PC-9 (cell line): ENCODE results near the gene LIX1. TPM values are rescaled to one million over a fixed set of nuclear protein-coding genes. Genes with fewer than 3 reads are reported as not detected.
A peak's percentile ranks its signal among the peaks of the same experiment; 100 is the strongest.

Experiments
- BruUV-seq: library from RNA; stranded (reverse); fragments of 400-500 nt; replicated peaks from 2 replicates; lab custom pipeline; 2021; lab: Mats Ljungman, UMichigan
- CTCF ChIA-PET: fragments of 300-600 bp; sonication (Branson Sonifier 250); formaldehyde crosslinking; loops from one replicate; lab custom pipeline; 2022; ENCODE audit warnings: antibody characterized with exemption; lab: Charles Lee
- POLR2A ChIA-PET: fragments of 300-600 bp; sonication (Branson Sonifier 250); formaldehyde crosslinking; loops from one replicate; lab custom pipeline; 2022; ENCODE audit warnings: antibody characterized with exemption; ENCODE audit not compliant: unreplicated experiment; lab: Charles Lee
- DNase-seq, 2 experiments: peaks; one replicate each; pipeline versions ENCODE4 v3.0.0 to v3.0.0-alpha.2; 2015 to 2022; ENCODE audit warnings: mixed read lengths in 1 of 2
- H2AFZ ChIP-seq: fragments of 200-600 bp; sonication (generic); 2 replicates; pipeline ENCODE4 v1.8.1; 2017; ENCODE audit warnings: antibody characterized with exemption
- H3F3A ChIP-seq: fragments of 200-600 bp; sonication (generic); 2 replicates; pipeline ENCODE4 v1.8.1; 2017; ENCODE audit warnings: antibody characterized with exemption, mild to moderate bottlenecking, low read depth; ENCODE audit not compliant: insufficient read depth
- H3K27ac ChIP-seq: fragments of 200-600 bp; sonication (generic); 2 replicates; pipeline ENCODE4 v1.6.1; 2016; ENCODE audit warnings: mixed run types
- H3K27me3 ChIP-seq: fragments of 200-600 bp; sonication (generic); 2 replicates; pipeline ENCODE4 v1.6.1; 2016; ENCODE audit warnings: low read depth, mixed run types; ENCODE audit not compliant: insufficient read depth
- H3K36me3 ChIP-seq: fragments of 200-600 bp; sonication (generic); 2 replicates; pipeline ENCODE4 v1.6.1; 2016; ENCODE audit warnings: low read depth, mixed run types
- H3K4me1 ChIP-seq: fragments of 200-600 bp; sonication (generic); replicated peaks from 2 replicates; pipeline ENCODE4 v1.6.1; 2016; ENCODE audit warnings: mixed run types; ENCODE audit not compliant: insufficient read depth
- H3K4me2 ChIP-seq: fragments of 200-600 bp; sonication (generic); 2 replicates; pipeline ENCODE4 v1.6.1; 2017; ENCODE audit warnings: mixed run types
- H3K4me3 ChIP-seq: fragments of 200-600 bp; sonication (generic); 2 replicates; pipeline ENCODE4 v1.6.1; 2016; ENCODE audit warnings: mixed run types
- H3K79me2 ChIP-seq: fragments of 200-600 bp; sonication (generic); 2 replicates; pipeline ENCODE4 v1.6.1; 2017; ENCODE audit warnings: low read depth, mixed run types
- H3K9me2 ChIP-seq: fragments of 200-600 bp; sonication (generic); 2 replicates; pipeline ENCODE4 v1.8.1; 2017; ENCODE audit warnings: mild to moderate bottlenecking; ENCODE audit not compliant: insufficient read depth
- H3K9me3 ChIP-seq: fragments of 200-600 bp; sonication (generic); 2 replicates; pipeline ENCODE4 v1.8.1; 2016; ENCODE audit warnings: low read depth; ENCODE audit not compliant: insufficient read depth
- H4K20me1 ChIP-seq: fragments of 200-600 bp; sonication (generic); 2 replicates; pipeline ENCODE4 v1.8.1; 2017; ENCODE audit not compliant: insufficient read depth
- EZH2 ChIP-seq: fragments of 200-600 bp; sonication (generic); IDR thresholded peaks from 2 replicates; pipeline ENCODE4 v1.8.0; 2017; ENCODE audit warnings: antibody characterized with exemption, low read depth
- intact Hi-C: fragments of 100-400 bp; cut with micrococcal nuclease; formaldehyde crosslinking; loops from one replicate; pipeline ENCODE4 v1.10.0; 2022; ENCODE audit not compliant: unreplicated experiment
- total RNA-seq: library from RNA; stranded (reverse); gene quantifications from 2 replicates; pipeline ENCODE4 v1.2.3, GENCODE V29; 2021
- TF ChIP-seq, protein P1 (sequence below): fragments of 200-600 bp; sonication (generic); conservative IDR thresholded peaks from 2 replicates; pipeline ENCODE4 v1.6.1; 2017; ENCODE audit warnings: mixed run types, antibody characterized with exemption, mild to moderate bottlenecking, moderate library complexity

The LIX1 gene
- total RNA-seq, 1 experiment from 2014 or later: not detected

DNA sequence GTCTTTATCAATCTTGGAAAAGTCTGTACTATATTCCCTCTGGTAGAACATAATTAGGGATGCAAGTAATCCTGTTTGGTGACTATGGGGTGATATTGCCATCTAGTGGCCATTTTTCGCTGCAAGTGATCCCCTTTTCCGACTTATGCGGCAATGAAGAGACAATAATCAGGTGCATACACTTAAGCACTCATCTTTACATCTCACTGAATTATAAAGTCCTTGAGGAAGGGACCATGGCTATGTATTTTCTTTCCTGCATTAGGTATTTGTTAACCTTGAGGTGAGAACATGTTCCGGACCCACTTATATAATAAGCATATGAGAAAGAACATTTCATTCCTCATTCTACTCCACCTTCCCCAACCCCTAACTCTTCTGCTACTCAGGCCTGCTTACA is 19.6 kb upstream of the LIX1 start:
- Histone ChIP-seq H3K27ac (no peak overlapping the region), H3K79me2 (no peaks in the 10 kb centered on the region), H3K9me2 (no peaks in the 10 kb centered on the region), H3K27me3 (no peaks in the 10 kb centered on the region), H3K4me2 (no peak overlapping the region), H2AFZ (no peak overlapping the region), H3F3A (peaks cover 5% of the 10 kb centered on the region; the same call in 1 of the 2 replicates), H3K4me1 (no peaks in the 10 kb centered on the region), H3K4me3 (no peak overlapping the region), H4K20me1 (no peaks in the 10 kb centered on the region; the same call in 1 of the 2 replicates), H3K9me3 (peaks cover 7% of the 10 kb centered on the region; the same call in 1 of the 2 replicates), H3K36me3 (0 out of 2 replicates have a peak, but pooled peaks cover 8% of the 10 kb centered on the region)
- ChIA-PET POLR2A (interaction anchor here (0.7 kb wide), 1 partner anchor 545 kb away, joined by 5 read pairs; no protein-coding TSS in a partner anchor), CTCF (interaction anchor here (0.7 to 0.9 kb wide), 2 partner anchors 165 to 295 kb away, joined by 3 read pairs; no protein-coding TSS in a partner anchor)
- TF ChIP-seq EZH2: no peak
- TF ChIP-seq, protein P1, sequence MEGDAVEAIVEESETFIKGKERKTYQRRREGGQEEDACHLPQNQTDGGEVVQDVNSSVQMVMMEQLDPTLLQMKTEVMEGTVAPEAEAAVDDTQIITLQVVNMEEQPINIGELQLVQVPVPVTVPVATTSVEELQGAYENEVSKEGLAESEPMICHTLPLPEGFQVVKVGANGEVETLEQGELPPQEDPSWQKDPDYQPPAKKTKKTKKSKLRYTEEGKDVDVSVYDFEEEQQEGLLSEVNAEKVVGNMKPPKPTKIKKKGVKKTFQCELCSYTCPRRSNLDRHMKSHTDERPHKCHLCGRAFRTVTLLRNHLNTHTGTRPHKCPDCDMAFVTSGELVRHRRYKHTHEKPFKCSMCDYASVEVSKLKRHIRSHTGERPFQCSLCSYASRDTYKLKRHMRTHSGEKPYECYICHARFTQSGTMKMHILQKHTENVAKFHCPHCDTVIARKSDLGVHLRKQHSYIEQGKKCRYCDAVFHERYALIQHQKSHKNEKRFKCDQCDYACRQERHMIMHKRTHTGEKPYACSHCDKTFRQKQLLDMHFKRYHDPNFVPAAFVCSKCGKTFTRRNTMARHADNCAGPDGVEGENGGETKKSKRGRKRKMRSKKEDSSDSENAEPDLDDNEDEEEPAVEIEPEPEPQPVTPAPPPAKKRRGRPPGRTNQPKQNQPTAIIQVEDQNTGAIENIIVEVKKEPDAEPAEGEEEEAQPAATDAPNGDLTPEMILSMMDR: peak; percentile 89
- intact Hi-C loops: loop anchor here (1.0 to 10.0 kb wide), 7 partner anchors 165 to 820 kb away; partner anchors contain the start of gene CAST
- no TSS peak for BruUV-seq
- DNase-seq: peak; percentile 53 to 60

DNA sequence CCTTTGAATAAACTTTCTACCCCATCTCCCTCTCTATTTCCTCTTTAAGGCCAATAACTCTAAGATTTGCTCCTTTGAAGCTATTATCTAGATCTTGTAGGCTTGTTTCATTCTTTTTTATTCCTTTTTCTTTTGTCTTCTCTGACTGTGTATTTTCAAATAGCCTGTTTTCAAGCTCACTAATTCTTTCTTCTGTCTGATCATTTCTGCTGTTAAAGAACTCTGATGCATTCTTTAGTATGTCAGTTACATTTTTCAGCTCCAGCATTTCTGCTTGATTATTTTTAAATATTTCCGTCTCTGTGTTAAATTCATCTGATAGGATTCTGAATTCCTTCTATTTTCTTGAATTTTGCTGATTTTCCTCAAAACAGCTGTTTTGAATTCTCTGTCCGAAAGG is 15.3 kb upstream of the LIX1 start:
- Histone ChIP-seq H3F3A (no peaks in the 10 kb centered on the region; the same call in 1 of the 2 replicates), H3K27ac (no peak overlapping the region), H3K4me2 (no peak overlapping the region), H3K4me1 (no peaks in the 10 kb centered on the region), H3K36me3 (no peaks in the 10 kb centered on the region), H4K20me1 (no peaks in the 10 kb centered on the region; the same call in 1 of the 2 replicates), H3K4me3 (no peak overlapping the region), H3K79me2 (no peaks in the 10 kb centered on the region), H3K9me3 (peaks cover 7% of the 10 kb centered on the region; the same call in 1 of the 2 replicates), H3K9me2 (no peaks in the 10 kb centered on the region), H2AFZ (no peak overlapping the region), H3K27me3 (no peaks in the 10 kb centered on the region)
- TF ChIP-seq EZH2: no peak
- TF ChIP-seq, protein P1: no peak
- POLR2A ChIA-PET: no interaction called here
- intact Hi-C loops: no loop called here
- CTCF ChIA-PET: no interaction called here
- BruUV-seq: no TSS peak
- DNase-seq: no peak

DNA sequence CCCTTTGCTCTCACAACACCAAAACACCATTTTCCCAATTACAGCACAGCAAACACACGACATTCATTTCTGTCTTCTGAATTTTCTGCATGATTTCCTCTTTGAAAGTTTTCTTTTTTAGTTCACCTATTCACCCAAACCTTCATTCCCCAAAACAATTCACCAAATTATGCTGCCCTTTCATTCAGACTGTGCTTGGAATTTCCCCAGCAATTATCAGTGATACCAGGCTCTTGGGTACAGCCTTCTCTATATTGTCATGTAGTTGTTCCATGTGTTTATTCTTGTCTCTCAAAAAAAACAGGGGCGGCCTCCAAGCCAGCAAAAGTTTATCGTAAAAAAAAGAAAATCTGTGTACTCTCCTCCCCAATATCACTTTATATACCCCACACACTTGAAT is 9.0 kb upstream of the LIX1 start:
- POLR2A ChIA-PET: no interaction called here
- BruUV-seq: no TSS peak

More for the DNA sequence above, 9.0 kb upstream of the LIX1 start:
- Histone ChIP-seq H3K79me2 (no peaks in the 10 kb centered on the region), H3F3A (no peaks in the 10 kb centered on the region), H3K4me3 (no peak overlapping the region), H3K4me2 (no peak overlapping the region), H3K27ac (no peak overlapping the region), H3K27me3 (no peaks in the 10 kb centered on the region), H3K4me1 (no peaks in the 10 kb centered on the region), H3K9me3 (no peaks in the 10 kb centered on the region), H4K20me1 (no peaks in the 10 kb centered on the region), H2AFZ (no peak overlapping the region), H3K9me2 (no peaks in the 10 kb centered on the region), H3K36me3 (no peaks in the 10 kb centered on the region)
- TF ChIP-seq, protein P1: no peak
- TF ChIP-seq EZH2: no peak
- no peak for DNase-seq
- intact Hi-C loops: no loop called here
- CTCF ChIA-PET: interaction anchor here (0.6 kb wide), 1 partner anchor 399 kb away, joined by 3 read pairs; no protein-coding TSS in a partner anchor
